Activated CD8-positive, alpha-beta memory T cell treated with anti-CD3 and anti-CD28 coated beads for 48 hours (primary cell): ENCODE results near the gene SMIM10L1.

Experiments used
- DNase-seq, 3 experiments: peaks; one replicate each; pipeline ENCODE4 v3.0.0-alpha.2; 2020; ENCODE audit warnings: low read depth in 2 of 3, low spot score in 2 of 3

The SMIM10L1 gene

DNA sequence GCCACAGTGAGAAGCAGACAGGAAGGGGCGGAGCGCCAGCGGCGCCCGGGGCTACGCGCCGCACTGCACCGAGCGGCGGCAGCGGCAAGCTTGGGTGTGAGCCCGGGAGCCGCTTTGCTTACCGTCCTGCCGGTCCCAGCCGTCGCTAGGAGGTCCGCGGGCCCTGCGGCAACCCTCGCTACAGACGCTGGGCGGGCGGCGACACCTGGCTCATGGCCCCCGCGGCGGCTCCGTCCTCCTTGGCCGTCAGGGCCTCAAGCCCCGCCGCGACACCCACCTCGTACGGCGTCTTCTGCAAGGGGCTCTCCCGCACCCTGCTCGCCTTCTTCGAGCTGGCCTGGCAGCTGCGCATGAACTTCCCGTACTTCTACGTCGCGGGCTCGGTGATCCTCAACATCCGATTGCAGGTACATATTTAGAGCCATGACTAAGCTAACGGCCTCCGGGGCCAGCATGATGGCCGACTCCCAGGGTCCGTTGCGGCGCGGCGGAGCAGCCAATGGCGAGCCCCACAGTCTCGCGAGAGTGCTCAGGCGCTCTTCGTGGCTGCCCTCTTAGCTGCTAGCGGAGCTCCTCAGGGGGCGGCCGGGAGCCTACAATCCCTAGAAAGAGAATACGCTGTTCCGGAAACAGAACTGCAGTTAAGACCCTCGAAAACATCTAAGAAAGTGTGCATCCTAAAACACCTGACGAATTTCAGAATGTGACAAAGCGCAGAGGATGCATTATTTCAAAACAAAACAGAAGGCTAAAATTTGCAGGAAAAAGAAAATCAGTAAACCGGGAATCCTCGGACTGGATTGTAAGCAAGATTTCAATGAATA, at the start of gene SMIM10L1:
SMIM10L1 (plus strand) TSS at position 50 of the 824 bp plus-strand sequence; CDS start at position 213, 163 bp downstream.
- peak; percentile 68 to 76 (median 70) for DNase-seq

DNA sequence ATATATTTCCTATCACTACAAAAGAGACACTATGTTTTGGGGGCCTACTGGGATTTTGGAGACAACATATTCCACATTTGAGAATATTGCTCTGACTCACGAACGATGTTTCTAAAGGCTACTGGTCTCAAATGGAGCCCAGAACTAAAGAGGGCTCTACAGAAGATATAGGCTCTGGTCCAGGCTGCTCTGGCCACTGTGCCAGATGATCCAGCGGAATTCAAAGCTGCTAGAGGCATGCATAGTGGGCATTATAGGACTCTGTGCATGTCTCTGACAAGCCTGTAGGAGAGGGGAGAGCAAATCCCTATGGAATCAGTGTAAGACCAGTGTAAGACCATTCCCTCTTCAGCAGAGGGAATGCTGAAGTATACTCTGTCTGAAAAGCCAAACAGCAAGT, 40.6 kb upstream of the SMIM10L1 start:
- no peak for DNase-seq

GRCh38 chr12:11130999-11131398, 40.0 kb upstream of the SMIM10L1 start:
- no peak for DNase-seq

DNA sequence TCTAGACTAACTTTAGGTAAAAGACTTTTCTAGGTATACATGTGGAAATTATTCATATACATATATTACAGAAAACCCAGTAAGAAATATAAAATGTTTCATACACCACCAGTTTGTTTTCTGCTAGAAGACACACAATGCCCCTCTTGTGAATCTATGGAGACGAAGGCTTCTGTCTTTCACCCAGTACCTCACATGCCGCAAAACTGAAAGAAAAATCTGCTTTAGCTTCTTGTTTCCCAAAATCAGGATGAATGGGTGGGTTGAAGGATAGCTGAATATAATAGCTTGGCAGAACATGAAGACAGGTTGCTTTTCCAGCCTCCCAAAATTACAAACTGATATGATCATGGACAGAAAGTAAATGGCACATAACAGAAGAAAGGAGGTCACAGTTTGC, 37.8 kb upstream of the SMIM10L1 start:
- no peak for DNase-seq

DNA sequence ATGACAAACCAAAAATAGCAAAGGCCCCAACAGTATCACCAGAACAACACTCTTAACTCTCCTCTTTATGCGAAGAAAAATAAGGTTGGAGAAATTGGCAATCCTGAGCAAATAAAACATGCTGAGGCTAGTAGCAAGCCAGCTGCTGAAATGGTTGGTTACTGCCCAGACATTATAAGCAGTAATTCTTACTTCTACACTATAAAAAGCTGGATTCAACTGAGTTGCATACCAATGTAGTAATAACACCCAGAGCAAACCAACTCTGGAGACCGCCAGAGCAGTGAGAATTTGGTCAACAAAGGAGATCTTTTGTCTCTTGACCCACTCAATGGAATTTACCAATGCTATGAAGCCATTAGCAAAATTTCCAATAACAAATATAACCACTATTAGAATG, 37.2 kb upstream of the SMIM10L1 start:
- no peak for DNase-seq

GRCh38 chr12:11134305-11134704, 36.7 kb upstream of the SMIM10L1 start, which contains the start of gene TAS2R30:
Gene TAS2R30 (minus strand): TSS chr12:11134644. CDS start chr12:11134244, 400 bp downstream.
- DNase-seq, result no peak

DNA sequence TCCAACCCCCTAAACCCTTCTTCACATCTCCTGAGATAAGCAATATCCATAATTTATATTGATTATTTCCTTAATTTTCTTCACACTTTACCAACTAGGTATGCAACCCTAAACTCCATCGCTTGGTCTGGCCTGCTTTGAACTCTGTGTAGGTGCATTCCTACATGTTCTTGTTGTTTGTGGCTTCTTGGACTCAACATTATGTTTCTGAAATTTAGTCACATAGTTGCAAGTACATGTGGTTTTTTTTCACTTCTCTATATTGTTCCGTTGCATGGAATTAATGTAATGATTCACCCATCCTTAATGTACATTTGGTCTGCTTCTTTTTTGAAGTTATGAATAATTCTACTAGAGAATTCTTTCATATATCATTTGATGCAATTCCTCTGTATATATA, 34.9 kb upstream of the SMIM10L1 start:
- DNase-seq, result no peak

GRCh38 chr12:11143352-11143751, 27.6 kb upstream of the SMIM10L1 start:
- DNase-seq, result no peak

GRCh38 chr12:11144297-11144696, 26.7 kb upstream of the SMIM10L1 start:
- no peak for DNase-seq

GRCh38 chr12:11147420-11147819, 23.6 kb upstream of the SMIM10L1 start:
- no peak for DNase-seq

DNA sequence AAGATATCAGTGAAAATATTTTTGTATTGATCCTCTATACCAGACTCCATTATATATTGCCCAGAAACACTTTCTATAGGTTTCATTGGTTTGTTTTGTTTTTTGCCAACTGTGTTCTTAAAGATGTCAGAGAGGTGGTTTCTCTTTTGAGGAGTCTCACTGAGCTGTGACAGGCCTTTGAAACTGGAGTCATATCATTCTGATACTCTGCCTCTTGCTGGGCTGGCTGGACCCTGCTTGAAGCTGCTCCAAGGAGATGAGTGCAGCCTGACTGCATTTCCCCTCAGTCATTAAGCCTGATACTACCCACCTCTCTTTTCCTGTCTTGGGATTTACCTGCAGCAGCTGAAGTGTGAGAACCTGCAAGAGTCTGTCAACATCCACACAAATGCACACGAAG, 20.2 kb upstream of the SMIM10L1 start:
- DNase-seq, result no peak

GRCh38 chr12:11152725-11153124, 18.3 kb upstream of the SMIM10L1 start:
- no peak for DNase-seq

DNA sequence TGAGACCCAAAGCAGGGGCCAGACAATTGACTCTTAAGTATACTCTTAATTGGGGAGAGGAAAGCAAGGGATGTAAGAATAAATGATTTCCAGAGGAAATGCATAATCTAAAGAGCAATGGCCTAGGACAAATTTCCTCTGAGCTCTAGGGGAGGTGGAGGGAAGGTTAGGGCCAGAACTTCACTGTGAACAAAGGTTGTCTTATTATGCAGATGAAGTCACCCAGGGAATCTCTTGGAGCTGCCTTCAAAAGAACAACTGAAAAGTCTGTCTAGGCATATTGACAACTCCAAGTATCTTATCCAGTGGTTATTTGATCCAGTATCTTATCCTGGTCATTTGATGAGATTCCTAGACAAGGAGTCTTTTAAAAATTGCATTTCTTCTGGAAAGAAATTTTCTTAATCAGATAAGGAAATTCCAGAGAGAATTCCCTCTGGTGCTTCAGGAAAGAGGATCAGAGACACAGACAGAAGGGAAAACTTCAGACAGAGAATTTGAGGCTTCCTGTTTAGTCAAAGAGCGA, 16.5 kb upstream of the SMIM10L1 start:
- no peak for DNase-seq

DNA sequence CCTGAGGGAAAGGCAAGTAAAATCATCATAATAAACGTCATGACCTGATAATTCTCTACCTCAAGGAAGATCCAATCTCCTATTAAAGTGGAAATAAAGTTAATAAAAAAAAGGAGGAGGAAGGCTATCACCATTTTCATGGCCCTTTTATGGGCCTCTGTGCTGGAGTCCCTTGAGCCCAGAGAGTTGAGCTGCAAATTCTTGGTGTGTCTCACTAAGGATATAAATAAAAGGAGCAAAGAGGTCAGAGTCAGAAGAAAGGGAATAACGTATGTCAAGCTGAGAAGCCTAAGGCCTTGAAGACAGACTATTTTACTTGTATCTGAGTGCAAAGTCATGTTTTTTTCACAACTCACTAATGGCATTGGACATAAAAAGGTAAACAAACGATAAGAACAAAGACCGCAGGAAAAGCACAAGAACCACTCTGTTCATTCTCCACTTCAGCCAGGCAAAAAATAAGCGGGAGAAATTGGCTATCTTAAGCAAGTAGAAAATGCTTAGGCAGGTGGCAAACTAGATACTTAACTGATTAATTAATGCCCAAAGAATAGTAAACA, 12.0 kb upstream of the SMIM10L1 start:
- no peak for DNase-seq

DNA sequence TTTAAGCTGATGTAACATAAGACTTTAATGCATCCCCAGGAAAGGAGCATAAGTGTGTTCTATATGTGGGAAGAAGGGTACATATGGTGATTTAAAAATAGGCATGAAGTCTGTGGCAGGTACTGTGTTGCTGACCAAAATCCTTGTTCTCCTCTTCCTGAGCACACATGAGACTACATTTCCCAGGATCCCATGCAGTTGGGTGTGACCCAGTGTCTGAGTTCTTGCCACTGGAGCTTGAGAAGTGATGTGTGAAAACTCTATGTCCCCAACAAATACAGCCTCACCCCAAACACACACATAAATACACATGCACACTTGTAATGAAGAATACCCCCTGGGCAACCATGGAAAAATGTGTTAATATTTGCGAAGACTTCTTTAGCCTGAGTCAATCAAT, 8.5 kb upstream of the SMIM10L1 start:
- DNase-seq, result no peak

DNA sequence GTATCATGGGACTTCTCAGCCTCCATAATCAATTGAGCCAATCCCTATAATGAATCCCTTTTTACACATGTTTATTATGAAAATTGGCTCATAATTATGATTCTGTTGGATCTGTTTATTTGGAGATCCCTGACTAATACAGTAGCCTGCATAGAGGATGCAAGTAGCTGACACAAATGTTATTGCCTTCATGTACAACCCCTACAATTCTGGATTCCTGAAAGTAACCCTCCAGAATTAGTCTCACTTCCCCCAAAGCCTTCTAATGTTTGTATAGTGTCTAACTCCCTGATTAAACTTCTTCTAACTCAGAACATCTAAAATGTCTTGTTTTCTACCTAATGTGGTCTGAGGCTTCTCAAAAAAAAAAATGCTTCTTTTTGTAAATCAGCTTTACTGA, 6.6 kb upstream of the SMIM10L1 start:
- DNase-seq, result no peak

GRCh38 chr12:11166300-11166699, 4.7 kb upstream of the SMIM10L1 start:
- DNase-seq, result no peak

- DNase-seq, result no peak
Measured at GRCh38 chr12:11170810-11171144, 217 bp upstream of the SMIM10L1 start.

DNA sequence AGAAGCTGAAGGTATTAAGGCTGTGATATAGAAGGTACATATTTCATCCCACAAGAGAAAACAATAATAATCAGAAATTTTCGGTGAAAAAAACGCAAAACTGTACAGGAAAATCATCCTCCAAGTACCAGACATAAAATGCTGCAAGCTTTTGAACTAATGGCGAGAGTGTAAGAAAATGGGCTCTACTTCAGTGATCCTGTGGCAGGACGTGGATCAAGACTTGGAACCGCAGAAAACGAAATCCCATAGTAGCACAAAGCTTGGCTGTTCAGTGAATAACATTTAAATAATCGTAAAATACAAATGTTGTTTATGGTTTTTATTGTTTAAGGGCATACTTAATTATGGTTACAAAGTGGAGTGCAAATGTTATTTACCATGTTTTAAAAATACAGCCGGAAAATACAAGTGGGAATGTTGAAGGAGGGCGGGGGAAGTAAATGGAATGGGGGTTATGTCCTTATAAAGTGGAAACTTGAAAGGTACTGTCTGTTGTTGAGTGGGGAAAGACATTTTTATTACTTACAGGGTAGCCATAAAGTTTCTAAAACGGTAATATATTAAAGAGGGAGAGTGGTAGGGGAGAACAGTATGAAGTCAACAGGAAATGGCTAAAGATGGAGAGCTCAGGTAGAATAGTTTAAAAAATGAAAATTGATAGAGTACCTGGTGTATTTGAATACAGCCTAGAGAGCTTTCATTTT, 1.1 kb downstream of the SMIM10L1 start:
- DNase-seq, result no peak

DNA sequence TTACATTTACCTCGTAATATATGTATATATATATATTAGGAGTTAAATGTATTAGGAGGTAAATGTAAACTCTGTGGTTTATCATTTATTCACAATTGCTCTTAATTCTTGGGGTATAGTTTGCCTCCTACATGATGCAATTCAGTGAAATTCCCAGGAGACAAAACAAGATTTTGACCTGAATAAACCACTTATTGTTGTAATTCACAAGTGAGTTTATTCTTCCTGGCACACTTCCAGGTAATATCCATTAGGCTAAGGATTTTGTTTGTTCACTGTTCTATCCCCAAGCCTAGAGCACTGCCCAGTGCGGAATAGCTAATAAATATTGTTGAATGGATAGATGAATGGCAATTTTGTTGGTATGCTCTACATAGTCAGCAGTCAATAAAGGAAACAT, 3.0 kb downstream of the SMIM10L1 start:
- no peak for DNase-seq

DNA sequence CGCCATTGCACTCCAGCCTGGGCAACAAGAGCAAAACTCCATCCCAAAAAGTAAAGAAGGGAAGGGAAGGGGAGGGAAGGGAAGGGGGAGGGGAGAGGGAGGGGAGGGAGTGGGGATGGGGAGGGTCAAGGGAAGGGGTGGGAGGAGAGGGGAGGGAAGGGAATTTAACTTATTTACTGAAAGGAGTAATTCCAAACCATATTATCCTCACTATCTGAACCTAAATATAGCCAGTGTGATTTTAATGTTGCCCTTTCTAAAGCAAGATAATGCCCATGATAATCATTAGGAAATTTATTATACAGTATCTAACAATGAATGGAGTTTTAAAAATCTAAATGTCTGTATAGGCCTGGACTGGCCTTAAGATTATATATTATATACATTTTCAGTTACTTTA, 7.3 kb downstream of the SMIM10L1 start:
- no peak for DNase-seq

- DNase-seq, result no peak
Measured at GRCh38 chr12:11182529-11182928, 11.5 kb downstream of the SMIM10L1 start.
